Activated T-helper 2 cell treated with anti-CD3 and anti-CD28 coated beads, Interferon-gamma antibody, Interleukin-2, Interleukin-4, amounts not matched to agents 10 μg/mL and 5 μg/mL and 100 μg/mL, durations not matched to agents 14 hours and 24 hours and 36 hours (primary cell): ENCODE measurements around the gene CERK. TPM values are rescaled to one million over a fixed set of nuclear protein-coding genes. Genes with fewer than 3 reads are reported as not detected.
A peak's percentile ranks its signal among the peaks of the same experiment; 100 is the strongest.
"Not testable (repeated sequence)": the region's sequence is repeated elsewhere in the genome, so short reads cannot be mapped to it uniquely, and the experiment has no call there.

Experiments used
- DNase-seq: peaks from one replicate; pipeline ENCODE4 v3.0.0; 2021; ENCODE audit warnings: low spot score
- H3K27ac Mint-ChIP-seq: one replicate; pipeline ENCODE4 v1.8.0; 2021; ENCODE audit warnings: mixed read lengths
- H3K27me3 Mint-ChIP-seq: one replicate; pipeline ENCODE4 v1.8.0; 2021; ENCODE audit warnings: low read depth, mixed read lengths
- H3K36me3 Mint-ChIP-seq: one replicate; pipeline ENCODE4 v1.8.0; 2021; ENCODE audit warnings: low read depth, mixed read lengths
- H3K4me1 Mint-ChIP-seq: one replicate; pipeline ENCODE4 v1.8.0; 2021; ENCODE audit warnings: low read depth, mixed read lengths
- H3K4me3 Mint-ChIP-seq: one replicate; pipeline ENCODE4 v1.8.0; 2021; ENCODE audit warnings: low read depth, mild to moderate bottlenecking, moderate library complexity, mixed read lengths
- H3K9me3 Mint-ChIP-seq: one replicate; pipeline ENCODE4 v1.8.0; 2021; ENCODE audit warnings: mixed read lengths
- intact Hi-C: fragments of 100-400 bp; cut with micrococcal nuclease; formaldehyde crosslinking; loops from one replicate; pipeline ENCODE4 v1.15.1; 2023
- total RNA-seq: library from RNA; stranded (reverse); gene quantifications from 2 replicates; pipeline ENCODE4 v1.2.3, GENCODE V29; 2022

The CERK gene, protein sequence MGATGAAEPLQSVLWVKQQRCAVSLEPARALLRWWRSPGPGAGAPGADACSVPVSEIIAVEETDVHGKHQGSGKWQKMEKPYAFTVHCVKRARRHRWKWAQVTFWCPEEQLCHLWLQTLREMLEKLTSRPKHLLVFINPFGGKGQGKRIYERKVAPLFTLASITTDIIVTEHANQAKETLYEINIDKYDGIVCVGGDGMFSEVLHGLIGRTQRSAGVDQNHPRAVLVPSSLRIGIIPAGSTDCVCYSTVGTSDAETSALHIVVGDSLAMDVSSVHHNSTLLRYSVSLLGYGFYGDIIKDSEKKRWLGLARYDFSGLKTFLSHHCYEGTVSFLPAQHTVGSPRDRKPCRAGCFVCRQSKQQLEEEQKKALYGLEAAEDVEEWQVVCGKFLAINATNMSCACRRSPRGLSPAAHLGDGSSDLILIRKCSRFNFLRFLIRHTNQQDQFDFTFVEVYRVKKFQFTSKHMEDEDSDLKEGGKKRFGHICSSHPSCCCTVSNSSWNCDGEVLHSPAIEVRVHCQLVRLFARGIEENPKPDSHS
- 57.1 and 62.8 TPM in 2 replicates for total RNA-seq

DNA sequence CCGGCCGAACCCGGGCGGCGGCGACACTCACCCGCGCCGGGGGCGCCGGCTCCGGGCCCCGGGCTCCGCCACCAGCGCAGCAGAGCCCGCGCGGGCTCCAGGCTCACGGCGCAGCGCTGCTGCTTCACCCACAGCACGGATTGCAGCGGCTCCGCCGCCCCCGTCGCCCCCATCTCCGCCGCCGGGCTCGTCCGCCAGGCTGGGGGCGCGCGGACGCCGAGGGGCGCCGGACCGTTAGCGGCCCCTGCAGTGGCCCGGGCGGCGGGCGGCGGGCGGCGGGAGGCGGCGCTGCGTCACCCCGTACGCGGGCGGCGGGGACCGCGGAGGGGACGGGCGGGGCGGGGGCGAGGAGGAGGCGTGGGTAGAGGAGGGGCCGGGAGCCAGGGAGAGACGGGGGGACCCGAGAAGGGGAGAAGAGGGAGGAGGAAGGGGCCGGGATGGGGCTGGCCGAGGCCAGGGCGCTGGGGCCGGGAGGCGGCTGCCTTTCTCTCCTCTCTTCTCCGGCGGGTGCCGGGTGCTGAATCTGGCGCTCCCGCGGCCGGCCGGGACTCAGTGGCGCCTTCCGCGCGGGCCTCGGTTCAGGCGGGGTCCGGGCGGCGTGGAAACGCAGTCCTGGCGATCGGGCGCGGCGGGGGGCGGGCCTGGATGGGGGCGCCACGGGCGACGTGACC is at the start of gene CERK:
TSS of gene CERK (minus strand) at position 277 of the 671 bp plus-strand sequence. CDS start at position 173, 104 bp downstream.
- Mint-ChIP-seq H3K27ac (peak within 1 kb of the TSS; percentile 99), H3K9me3 (peaks cover 6% of the 10 kb centered on the region), H3K27me3 (no peaks in the 10 kb centered on the region), H3K4me3 (peak within 1 kb of the TSS; percentile 100), H3K36me3 (peaks cover 23% of the 10 kb centered on the region), H3K4me1 (peaks cover 34% of the 10 kb centered on the region)
- DNase-seq: peak; percentile 62
- intact Hi-C loops: loop anchor here (1.0 to 5.0 kb wide), 4 partner anchors 54 to 85 kb away; no protein-coding TSS in a partner anchor

DNA sequence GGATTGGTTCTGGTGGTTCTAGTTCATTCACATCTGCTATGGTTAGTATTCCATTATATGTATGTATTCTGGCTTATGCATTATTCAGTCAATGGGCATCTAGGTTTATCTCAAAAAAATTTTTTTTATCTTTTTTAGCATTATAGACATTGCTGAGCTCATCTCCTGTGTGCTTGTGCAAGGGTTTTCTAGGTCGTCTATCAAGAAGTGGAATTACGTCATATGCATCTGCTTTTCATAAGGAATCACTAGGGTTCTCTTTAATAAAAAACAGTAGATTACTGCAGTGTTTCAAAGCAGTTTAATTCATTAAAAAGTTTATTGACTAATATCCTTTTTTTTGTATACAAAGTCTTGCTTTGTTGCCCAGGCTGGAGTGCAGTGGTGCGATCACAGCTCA is 45.7 kb upstream of the CERK start:
- Mint-ChIP-seq H3K36me3 (peaks cover 15% of the 10 kb centered on the region), H3K27ac (no peak overlapping the region), H3K27me3 (no peaks in the 10 kb centered on the region), H3K4me1 (peaks cover 26% of the 10 kb centered on the region), H3K9me3 (no peaks in the 10 kb centered on the region), H3K4me3 (no peak overlapping the region)
- DNase-seq: no peak
- intact Hi-C loops: no loop called here

DNA sequence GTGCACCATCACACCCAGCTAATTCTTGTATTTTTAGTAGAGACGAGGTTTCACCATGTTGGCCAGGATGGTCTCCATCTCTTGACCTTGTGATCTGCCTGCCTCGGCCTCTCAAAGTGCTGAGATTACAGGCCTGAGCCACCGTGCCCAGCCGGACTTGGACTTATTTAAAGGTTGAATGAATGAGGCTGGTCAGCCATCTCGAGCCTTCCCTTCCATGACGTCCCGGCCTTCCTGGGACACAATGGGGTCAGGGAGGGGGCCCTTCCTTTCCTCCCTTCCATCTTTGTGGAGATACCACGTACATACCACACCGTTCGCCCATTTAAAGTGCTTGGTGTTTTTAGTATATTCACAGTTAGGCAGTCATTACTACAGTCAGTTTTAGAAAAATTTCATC is 44.1 kb upstream of the CERK start:
- H3K27me3 Mint-ChIP-seq, DNase-seq, H3K27ac Mint-ChIP-seq, H3K9me3 Mint-ChIP-seq, H3K4me3 Mint-ChIP-seq, intact Hi-C loops: not testable (repeated sequence)
- H3K4me1 Mint-ChIP-seq: peaks cover 23% of the 10 kb centered on the region
- peaks cover 17% of the 10 kb centered on the region for H3K36me3 Mint-ChIP-seq

DNA sequence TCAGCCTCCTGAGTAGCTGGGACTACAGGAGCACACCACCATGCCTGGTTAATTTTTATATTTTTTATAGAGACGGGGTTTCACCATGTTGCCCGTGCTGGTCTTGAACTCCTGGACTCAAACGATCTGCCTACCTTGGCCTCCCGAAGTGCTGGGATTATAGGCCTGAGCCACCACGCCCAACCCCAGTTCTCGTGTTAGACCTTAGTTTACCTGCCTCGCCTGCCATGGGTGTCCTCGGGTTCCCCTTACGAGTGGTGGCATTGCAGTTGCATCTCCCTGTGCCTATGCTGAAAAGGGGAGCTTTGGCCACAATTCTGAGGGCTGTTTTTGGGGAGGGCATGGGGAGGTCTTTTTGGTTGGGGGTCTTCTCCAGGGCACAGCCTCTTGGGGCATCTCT is 43.2 kb upstream of the CERK start:
- Mint-ChIP-seq H3K36me3 (peaks cover 14% of the 10 kb centered on the region), H3K4me1 (peaks cover 29% of the 10 kb centered on the region), H3K9me3 (no peaks in the 10 kb centered on the region), H3K27me3 (no peaks in the 10 kb centered on the region), H3K27ac (no peak overlapping the region), H3K4me3 (no peak overlapping the region)
- intact Hi-C loops: no loop called here
- no peak for DNase-seq

DNA sequence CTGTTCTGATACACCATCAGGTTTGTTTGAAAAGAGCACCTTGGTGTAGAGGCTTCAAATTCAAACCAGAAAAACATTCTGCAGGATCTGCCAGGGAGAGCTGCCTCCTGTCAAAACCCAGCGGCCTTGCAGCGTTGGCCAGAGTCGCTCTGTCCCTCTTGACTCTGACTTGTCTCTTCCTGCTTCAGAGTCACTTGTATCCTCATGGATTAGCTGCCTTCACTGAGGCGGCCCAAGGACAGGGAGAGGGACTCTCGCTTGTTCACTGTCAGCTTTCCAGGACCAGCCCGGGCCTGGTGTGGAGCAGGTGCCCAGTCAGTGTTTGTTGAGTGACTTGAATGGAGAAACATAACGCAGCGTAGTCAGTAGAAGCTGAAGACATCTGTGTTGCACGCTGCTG is 42.4 kb upstream of the CERK start:
- Mint-ChIP-seq H3K27ac (no peak overlapping the region), H3K4me3 (no peak overlapping the region), H3K4me1 (peaks cover 38% of the 10 kb centered on the region), H3K27me3 (no peaks in the 10 kb centered on the region), H3K36me3 (peaks cover 14% of the 10 kb centered on the region), H3K9me3 (no peaks in the 10 kb centered on the region)
- DNase-seq: no peak
- intact Hi-C loops: no loop called here

DNA sequence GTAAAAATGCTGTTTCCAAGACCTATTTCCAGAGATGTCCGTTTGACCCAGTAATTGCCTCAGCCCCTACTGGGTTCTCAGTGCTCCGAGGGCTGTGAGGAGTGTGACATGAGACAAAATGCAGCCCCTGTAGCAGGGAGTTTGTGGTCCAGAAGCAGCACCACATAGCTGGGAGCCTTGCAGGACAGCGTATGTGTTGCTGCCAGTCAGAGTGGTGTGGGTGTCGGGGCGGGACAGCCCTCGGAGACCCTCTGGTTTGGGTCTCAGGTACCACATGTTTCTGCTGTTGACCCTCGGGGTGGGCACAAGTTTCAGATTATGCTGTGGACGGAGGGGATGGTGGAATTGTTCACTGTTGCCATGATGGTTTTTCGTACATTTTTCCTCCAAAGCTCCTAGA is 41.6 kb upstream of the CERK start:
- DNase-seq: no peak
- Mint-ChIP-seq H3K27me3 (no peaks in the 10 kb centered on the region), H3K36me3 (peaks cover 14% of the 10 kb centered on the region), H3K4me1 (peaks cover 42% of the 10 kb centered on the region), H3K27ac (no peak overlapping the region), H3K4me3 (no peak overlapping the region), H3K9me3 (no peaks in the 10 kb centered on the region)
- intact Hi-C loops: no loop called here

DNA sequence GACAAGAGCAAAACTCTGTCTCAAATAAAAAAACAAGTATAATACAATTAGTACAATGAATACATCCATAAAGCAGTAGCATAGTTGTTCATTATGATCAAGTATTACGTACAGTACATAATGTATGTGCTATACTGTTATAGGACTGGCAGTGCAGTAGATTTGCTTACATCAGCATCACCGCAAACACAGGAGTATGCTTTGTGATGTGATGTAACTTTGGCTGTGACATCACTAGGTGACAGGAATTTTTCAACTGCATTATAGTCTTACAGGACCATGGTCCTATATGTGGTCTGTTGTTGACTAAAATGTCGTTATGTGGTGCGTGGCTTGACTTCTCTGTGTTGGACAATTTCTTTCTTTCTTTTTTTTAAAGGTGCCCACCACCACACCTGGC is 41.0 kb upstream of the CERK start:
- H3K4me3 Mint-ChIP-seq: no peak overlapping the region
- peaks cover 11% of the 10 kb centered on the region for H3K36me3 Mint-ChIP-seq
- intact Hi-C loops: no loop called here
- DNase-seq: no peak
- H3K4me1 Mint-ChIP-seq: peaks cover 45% of the 10 kb centered on the region
- no peaks in the 10 kb centered on the region for H3K9me3 Mint-ChIP-seq
- H3K27me3 Mint-ChIP-seq: no peaks in the 10 kb centered on the region
- H3K27ac Mint-ChIP-seq: no peak overlapping the region

DNA sequence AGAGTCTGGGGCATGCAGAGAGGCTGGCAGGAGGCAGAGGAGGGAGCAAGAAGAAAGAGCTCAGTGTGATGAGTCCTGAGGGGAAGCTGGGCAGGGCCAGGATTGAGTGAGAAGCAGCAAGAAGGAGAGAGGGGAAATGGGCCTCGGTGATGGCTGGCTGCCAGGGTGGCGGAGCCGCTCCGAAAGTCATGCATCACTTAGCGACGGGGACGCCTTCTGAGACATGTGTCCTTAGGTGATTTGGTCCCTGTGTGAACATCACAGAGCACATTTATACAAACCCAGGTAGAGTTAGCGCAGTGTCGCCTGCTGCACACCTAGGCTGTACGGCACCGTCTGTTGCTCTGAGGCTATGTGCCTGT is 39.5 kb upstream of the CERK start:
- intact Hi-C loops: no loop called here
- Mint-ChIP-seq H3K9me3 (no peaks in the 10 kb centered on the region), H3K27ac (peak overlapping the region; percentile 86), H3K4me3 (peak overlapping the region; percentile 54), H3K27me3 (no peaks in the 10 kb centered on the region), H3K4me1 (peaks cover 47% of the 10 kb centered on the region), H3K36me3 (peaks cover 14% of the 10 kb centered on the region)
- DNase-seq: no peak

DNA sequence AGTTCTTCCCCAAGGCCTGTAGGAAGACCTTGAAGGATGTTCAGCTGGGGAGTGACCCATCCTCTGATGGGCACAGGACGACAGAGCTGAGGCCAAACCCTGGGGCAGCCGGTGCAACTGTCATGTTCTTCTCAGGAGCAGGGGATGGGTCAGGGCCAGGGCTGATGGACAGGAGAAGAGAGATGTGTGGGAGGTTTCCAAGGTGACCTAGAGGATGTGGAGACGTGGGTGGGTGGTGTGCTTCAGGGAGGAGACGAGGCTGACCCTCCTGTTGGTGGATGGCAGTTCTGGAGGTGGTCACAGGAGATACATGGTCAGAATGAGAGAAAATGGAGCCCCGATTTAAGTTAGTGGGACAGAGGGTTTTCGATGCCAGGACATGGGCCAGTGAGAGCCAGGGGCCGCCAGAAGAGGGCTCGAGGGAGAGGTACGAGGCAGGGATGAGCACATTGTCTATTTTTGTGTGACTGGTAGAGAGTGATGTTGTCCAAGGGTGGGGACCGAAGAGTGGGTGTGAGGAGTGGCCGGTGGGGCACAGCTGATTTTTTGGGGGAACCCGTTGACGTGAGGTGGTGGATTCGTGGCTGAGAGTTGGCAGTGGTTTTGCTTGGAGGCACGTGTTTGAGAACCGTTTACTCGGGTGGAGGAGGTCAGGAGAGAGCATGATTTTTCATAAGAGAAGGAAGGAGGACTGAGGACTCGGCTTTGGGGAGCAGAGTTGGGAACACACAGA is 39.0 kb upstream of the CERK start:
- peak overlapping the region; percentile 54 for H3K4me3 Mint-ChIP-seq
- H3K27me3 Mint-ChIP-seq: no peaks in the 10 kb centered on the region
- H3K36me3 Mint-ChIP-seq: peaks cover 14% of the 10 kb centered on the region
- DNase-seq: no peak
- H3K9me3 Mint-ChIP-seq: no peaks in the 10 kb centered on the region
- peaks cover 47% of the 10 kb centered on the region for H3K4me1 Mint-ChIP-seq
- intact Hi-C loops: no loop called here
- peak overlapping the region; percentile 86 for H3K27ac Mint-ChIP-seq

DNA sequence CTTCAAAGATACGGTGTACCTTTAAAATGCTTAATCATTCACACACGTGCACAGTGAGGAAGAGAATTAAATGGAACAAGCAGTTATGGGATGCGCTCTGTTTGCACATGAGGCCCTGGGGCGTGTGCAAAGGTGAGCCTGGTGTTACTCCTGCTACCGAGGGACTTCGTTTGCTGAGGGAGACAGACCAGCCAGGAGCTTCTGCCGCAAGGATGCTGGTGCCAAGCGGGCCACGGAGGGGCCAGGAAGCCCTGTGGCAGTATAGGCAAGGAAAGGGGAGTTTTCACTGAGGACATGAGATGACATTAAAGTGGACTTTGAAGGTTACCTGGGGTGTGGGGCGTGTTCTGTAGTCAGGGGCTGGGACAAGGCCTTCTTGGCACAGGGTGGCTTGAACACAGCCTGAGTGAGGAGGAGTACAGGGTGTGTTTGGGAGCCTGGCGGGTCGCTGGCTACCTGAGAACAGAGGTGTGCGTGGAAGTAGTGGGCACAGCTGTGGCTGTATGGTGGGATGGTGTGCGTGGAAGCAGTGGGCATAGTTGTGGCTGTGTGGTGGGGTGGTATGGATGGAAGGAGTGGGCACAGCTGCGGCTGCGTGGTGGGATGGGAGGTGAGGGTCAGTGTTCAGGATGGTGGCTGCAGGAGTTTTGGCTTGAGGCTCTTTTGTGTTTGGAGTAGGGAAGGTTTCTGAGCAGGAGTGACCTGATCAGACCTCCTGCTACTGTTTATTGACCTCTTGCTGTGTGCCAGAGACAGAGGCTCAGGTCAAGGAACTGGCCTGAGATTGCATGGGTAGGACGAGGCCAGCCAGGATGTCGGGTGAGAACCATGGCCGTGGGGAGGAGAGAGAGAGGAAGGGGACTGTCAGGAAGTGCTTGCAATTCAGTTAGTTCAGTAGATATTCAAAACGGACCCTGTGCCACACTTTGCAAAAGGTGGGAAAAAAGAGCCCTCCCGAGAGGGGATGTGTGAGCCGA is 38.1 kb upstream of the CERK start:
- intact Hi-C loops: loop anchor here (2.0 kb wide), 1 partner anchor 15 kb away; no protein-coding TSS in a partner anchor
- no peak for DNase-seq
- Mint-ChIP-seq H3K4me3 (peak overlapping the region; percentile 46), H3K27me3 (no peaks in the 10 kb centered on the region), H3K27ac (peak overlapping the region; percentile 86), H3K4me1 (peaks cover 47% of the 10 kb centered on the region), H3K9me3 (no peaks in the 10 kb centered on the region), H3K36me3 (peaks cover 17% of the 10 kb centered on the region)

DNA sequence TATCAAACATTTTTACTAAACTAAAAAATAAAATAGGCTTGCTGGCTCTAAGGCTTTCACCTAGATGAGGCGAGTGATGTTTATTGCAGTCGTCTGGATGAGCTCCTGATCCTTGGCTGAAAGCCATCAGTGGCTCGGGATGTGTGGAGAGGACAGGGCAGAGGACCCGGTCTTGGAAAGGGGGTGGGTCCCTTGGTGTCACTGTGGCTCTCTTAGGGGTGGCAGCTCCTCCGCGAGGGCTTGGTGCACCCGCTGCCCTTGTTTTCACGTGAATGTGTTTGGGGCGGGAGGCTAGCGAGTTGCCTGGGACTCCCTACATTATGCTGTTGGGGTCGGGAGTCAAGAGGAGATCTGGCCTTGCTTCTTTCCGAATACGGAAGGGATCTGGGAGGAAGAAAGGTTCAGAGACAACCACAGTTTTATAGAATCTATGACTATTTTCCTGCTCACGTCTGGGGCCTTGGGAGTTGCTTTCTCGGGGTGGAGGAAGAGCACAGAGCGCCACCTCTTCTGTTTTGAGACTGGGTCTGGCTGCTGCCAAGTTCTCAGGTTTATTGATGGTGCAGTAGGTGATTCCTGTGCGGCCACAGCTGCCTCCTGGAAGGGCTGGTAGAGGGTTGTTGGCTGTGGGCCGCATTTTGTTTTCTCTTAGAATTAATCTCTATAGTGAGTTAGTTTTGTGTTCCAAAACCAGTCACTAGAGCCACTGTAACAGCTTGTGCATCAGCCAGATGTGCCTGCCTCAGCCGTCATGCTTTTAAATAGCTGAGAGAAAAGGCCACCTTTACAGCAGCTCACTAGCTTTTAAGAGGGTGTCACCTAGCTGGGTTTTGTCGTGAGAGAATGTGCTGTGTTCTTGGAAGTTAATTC is 37.2 kb upstream of the CERK start:
- H3K27ac Mint-ChIP-seq: peak overlapping the region; percentile 86
- DNase-seq: no peak
- no peaks in the 10 kb centered on the region for H3K9me3 Mint-ChIP-seq
- no peaks in the 10 kb centered on the region for H3K27me3 Mint-ChIP-seq
- H3K4me3 Mint-ChIP-seq: peak overlapping the region; percentile 46
- intact Hi-C loops: loop anchor here (2.0 kb wide), 1 partner anchor 16 kb away; no protein-coding TSS in a partner anchor
- H3K4me1 Mint-ChIP-seq: peaks cover 53% of the 10 kb centered on the region
- peaks cover 20% of the 10 kb centered on the region for H3K36me3 Mint-ChIP-seq
